PC-9 (cell line): ENCODE measurements around the gene MPHOSPH8. TPM values are rescaled to one million over a fixed set of nuclear protein-coding genes. Genes with fewer than 3 reads are reported as not detected.

Experiments
- BruUV-seq: library from RNA; stranded (reverse); fragments of 400-500 nt; replicated peaks from 2 replicates; lab custom pipeline; 2021; lab: Mats Ljungman, UMichigan
- CTCF ChIA-PET: fragments of 300-600 bp; sonication (Branson Sonifier 250); formaldehyde crosslinking; loops from one replicate; lab custom pipeline; 2022; ENCODE audit warnings: antibody characterized with exemption; lab: Charles Lee
- POLR2A ChIA-PET: fragments of 300-600 bp; sonication (Branson Sonifier 250); formaldehyde crosslinking; loops from one replicate; lab custom pipeline; 2022; ENCODE audit warnings: antibody characterized with exemption; ENCODE audit not compliant: unreplicated experiment; lab: Charles Lee
- DNase-seq, 2 experiments: peaks; one replicate each; pipeline versions ENCODE4 v3.0.0 to v3.0.0-alpha.2; 2015 to 2022; ENCODE audit warnings: mixed read lengths in 1 of 2
- H2AFZ ChIP-seq: fragments of 200-600 bp; sonication (generic); 2 replicates; pipeline ENCODE4 v1.8.1; 2017; ENCODE audit warnings: antibody characterized with exemption
- H3F3A ChIP-seq: fragments of 200-600 bp; sonication (generic); 2 replicates; pipeline ENCODE4 v1.8.1; 2017; ENCODE audit warnings: antibody characterized with exemption, mild to moderate bottlenecking, low read depth; ENCODE audit not compliant: insufficient read depth
- H3K27ac ChIP-seq: fragments of 200-600 bp; sonication (generic); 2 replicates; pipeline ENCODE4 v1.6.1; 2016; ENCODE audit warnings: mixed run types
- H3K27me3 ChIP-seq: fragments of 200-600 bp; sonication (generic); 2 replicates; pipeline ENCODE4 v1.6.1; 2016; ENCODE audit warnings: low read depth, mixed run types; ENCODE audit not compliant: insufficient read depth
- H3K36me3 ChIP-seq: fragments of 200-600 bp; sonication (generic); 2 replicates; pipeline ENCODE4 v1.6.1; 2016; ENCODE audit warnings: low read depth, mixed run types
- H3K4me1 ChIP-seq: fragments of 200-600 bp; sonication (generic); replicated peaks from 2 replicates; pipeline ENCODE4 v1.6.1; 2016; ENCODE audit warnings: mixed run types; ENCODE audit not compliant: insufficient read depth
- H3K4me2 ChIP-seq: fragments of 200-600 bp; sonication (generic); 2 replicates; pipeline ENCODE4 v1.6.1; 2017; ENCODE audit warnings: mixed run types
- H3K4me3 ChIP-seq: fragments of 200-600 bp; sonication (generic); 2 replicates; pipeline ENCODE4 v1.6.1; 2016; ENCODE audit warnings: mixed run types
- H3K79me2 ChIP-seq: fragments of 200-600 bp; sonication (generic); 2 replicates; pipeline ENCODE4 v1.6.1; 2017; ENCODE audit warnings: low read depth, mixed run types
- H3K9me2 ChIP-seq: fragments of 200-600 bp; sonication (generic); 2 replicates; pipeline ENCODE4 v1.8.1; 2017; ENCODE audit warnings: mild to moderate bottlenecking; ENCODE audit not compliant: insufficient read depth
- H3K9me3 ChIP-seq: fragments of 200-600 bp; sonication (generic); 2 replicates; pipeline ENCODE4 v1.8.1; 2016; ENCODE audit warnings: low read depth; ENCODE audit not compliant: insufficient read depth
- H4K20me1 ChIP-seq: fragments of 200-600 bp; sonication (generic); 2 replicates; pipeline ENCODE4 v1.8.1; 2017; ENCODE audit not compliant: insufficient read depth
- EZH2 ChIP-seq: fragments of 200-600 bp; sonication (generic); IDR thresholded peaks from 2 replicates; pipeline ENCODE4 v1.8.0; 2017; ENCODE audit warnings: antibody characterized with exemption, low read depth
- intact Hi-C: fragments of 100-400 bp; cut with micrococcal nuclease; formaldehyde crosslinking; loops from one replicate; pipeline ENCODE4 v1.10.0; 2022; ENCODE audit not compliant: unreplicated experiment
- total RNA-seq: library from RNA; stranded (reverse); gene quantifications from 2 replicates; pipeline ENCODE4 v1.2.3, GENCODE V29; 2021
- TF ChIP-seq, protein P1 (sequence below): fragments of 200-600 bp; sonication (generic); conservative IDR thresholded peaks from 2 replicates; pipeline ENCODE4 v1.6.1; 2017; ENCODE audit warnings: mixed run types, antibody characterized with exemption, mild to moderate bottlenecking, moderate library complexity

Gene MPHOSPH8
- total RNA-seq, 1 experiment from 2014 or later = 17.0 TPM

DNA sequence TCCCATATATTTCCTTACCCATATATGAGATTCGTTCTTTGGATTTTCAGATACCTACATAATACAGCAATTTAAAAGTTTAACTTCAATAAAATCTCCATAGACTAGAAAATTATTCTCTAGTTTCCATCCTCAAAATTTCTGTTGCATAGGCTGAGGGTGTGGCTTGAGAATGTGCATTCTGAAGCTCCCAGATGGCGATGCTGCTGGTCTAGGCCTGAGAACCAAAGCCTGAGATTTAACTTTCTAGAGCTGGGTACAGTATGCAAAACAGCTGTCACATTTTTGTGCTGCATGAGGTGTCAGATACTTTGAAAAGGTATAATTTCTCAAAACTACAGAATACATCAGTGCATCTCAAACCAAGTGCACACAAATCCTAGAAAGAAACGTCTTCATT, 42.7 kb downstream of the MPHOSPH8 start:
- no peak overlapping the region for H3K4me3 ChIP-seq
- CTCF ChIA-PET = no interaction called here
- DNase-seq = no peak
- H3K4me2 ChIP-seq = no peak overlapping the region
- 0 out of 2 replicates have a peak, but pooled peaks cover 4% of the 10 kb centered on the region for H4K20me1 ChIP-seq
- no peaks in the 10 kb centered on the region for H3K9me2 ChIP-seq
- no peak overlapping the region for H2AFZ ChIP-seq
- no peak overlapping the region for H3K27ac ChIP-seq
- peaks cover 29% of the 10 kb centered on the region; the same call in 1 of the 2 replicates for H3K36me3 ChIP-seq
- intact Hi-C loops = no loop called here
- POLR2A ChIA-PET = no interaction called here
- peaks cover 20% of the 10 kb centered on the region; the same call in 1 of the 2 replicates for H3F3A ChIP-seq
- H3K4me1 ChIP-seq = no peaks in the 10 kb centered on the region
- TF ChIP-seq, protein P1, sequence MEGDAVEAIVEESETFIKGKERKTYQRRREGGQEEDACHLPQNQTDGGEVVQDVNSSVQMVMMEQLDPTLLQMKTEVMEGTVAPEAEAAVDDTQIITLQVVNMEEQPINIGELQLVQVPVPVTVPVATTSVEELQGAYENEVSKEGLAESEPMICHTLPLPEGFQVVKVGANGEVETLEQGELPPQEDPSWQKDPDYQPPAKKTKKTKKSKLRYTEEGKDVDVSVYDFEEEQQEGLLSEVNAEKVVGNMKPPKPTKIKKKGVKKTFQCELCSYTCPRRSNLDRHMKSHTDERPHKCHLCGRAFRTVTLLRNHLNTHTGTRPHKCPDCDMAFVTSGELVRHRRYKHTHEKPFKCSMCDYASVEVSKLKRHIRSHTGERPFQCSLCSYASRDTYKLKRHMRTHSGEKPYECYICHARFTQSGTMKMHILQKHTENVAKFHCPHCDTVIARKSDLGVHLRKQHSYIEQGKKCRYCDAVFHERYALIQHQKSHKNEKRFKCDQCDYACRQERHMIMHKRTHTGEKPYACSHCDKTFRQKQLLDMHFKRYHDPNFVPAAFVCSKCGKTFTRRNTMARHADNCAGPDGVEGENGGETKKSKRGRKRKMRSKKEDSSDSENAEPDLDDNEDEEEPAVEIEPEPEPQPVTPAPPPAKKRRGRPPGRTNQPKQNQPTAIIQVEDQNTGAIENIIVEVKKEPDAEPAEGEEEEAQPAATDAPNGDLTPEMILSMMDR = no peak
- BruUV-seq = no TSS peak
- H3K27me3 ChIP-seq = no peaks in the 10 kb centered on the region
- no peaks in the 10 kb centered on the region for H3K79me2 ChIP-seq
- no peaks in the 10 kb centered on the region for H3K9me3 ChIP-seq

DNA sequence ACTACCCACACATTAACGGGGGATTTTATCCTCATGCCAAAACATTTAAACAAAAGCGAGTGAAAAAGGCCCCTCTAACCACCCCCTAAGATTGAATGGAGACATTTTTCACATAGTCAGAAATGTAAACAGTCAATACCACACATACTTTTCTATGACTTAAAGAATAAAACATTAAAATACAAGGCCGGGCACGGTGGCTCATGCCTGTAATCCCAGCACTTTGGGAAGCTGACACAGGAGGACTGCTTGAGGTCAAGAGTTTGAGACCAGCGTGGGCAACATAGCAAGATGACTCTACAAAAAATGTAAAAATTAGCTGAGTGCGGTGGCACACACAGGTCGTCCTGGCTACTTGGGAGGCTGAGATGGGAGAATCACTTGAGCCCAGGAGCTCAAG, 47.3 kb downstream of the MPHOSPH8 start:
- Histone ChIP-seq H3K9me3 (no peaks in the 10 kb centered on the region), H3K4me1 (no peaks in the 10 kb centered on the region), H3K27me3 (no peaks in the 10 kb centered on the region), H3K79me2 (peaks cover 12% of the 10 kb centered on the region; the same call in 1 of the 2 replicates), H3K4me3 (no peak overlapping the region), H2AFZ (no peak overlapping the region), H3F3A (peaks cover 23% of the 10 kb centered on the region; the same call in 1 of the 2 replicates), H3K9me2 (no peaks in the 10 kb centered on the region), H4K20me1 (peaks cover 4% of the 10 kb centered on the region; the same call in 1 of the 2 replicates), H3K4me2 (no peak overlapping the region), H3K27ac (no peak overlapping the region), H3K36me3 (peaks cover 22% of the 10 kb centered on the region; the same call in 1 of the 2 replicates)
- DNase-seq = no peak
- intact Hi-C loops = no loop called here
- ChIA-PET CTCF (no interaction called here), POLR2A (no interaction called here)
- TF ChIP-seq EZH2 = no peak
- TF ChIP-seq, protein P1 = no peak
- BruUV-seq = no TSS peak

- intact Hi-C loops = no loop called here
- CTCF ChIA-PET = no interaction called here
- no peak overlapping the region for H3K4me2 ChIP-seq
Measured at GRCh38 chr13:19681517-19681916, 48.1 kb downstream of the MPHOSPH8 start.

More at GRCh38 chr13:19681517-19681916, 48.1 kb downstream of the MPHOSPH8 start:
- DNase-seq = no peak
- no peaks in the 10 kb centered on the region for H3K27me3 ChIP-seq
- peaks cover 12% of the 10 kb centered on the region; the same call in 1 of the 2 replicates for H3K79me2 ChIP-seq
- TF ChIP-seq EZH2 = no peak
- TF ChIP-seq, protein P1 = no peak
- H4K20me1 ChIP-seq = no peaks in the 10 kb centered on the region; the same call in 1 of the 2 replicates
- POLR2A ChIA-PET = no interaction called here
- H3K4me1 ChIP-seq = no peaks in the 10 kb centered on the region
- peaks cover 16% of the 10 kb centered on the region; the same call in 1 of the 2 replicates for H3K36me3 ChIP-seq
- peaks cover 24% of the 10 kb centered on the region for H3F3A ChIP-seq
- no peaks in the 10 kb centered on the region for H3K9me2 ChIP-seq
- H3K9me3 ChIP-seq = no peaks in the 10 kb centered on the region
- no TSS peak for BruUV-seq
- no peak overlapping the region for H3K27ac ChIP-seq
- H3K4me3 ChIP-seq = no peak overlapping the region
- H2AFZ ChIP-seq = no peak overlapping the region
